Measurements from ENCODE around the gene LAMB4. TPM values are rescaled to one million over a fixed set of nuclear protein-coding genes. Genes with fewer than 3 reads are reported as not detected.

LAMB4 gene
- polyA plus RNA-seq, 4 donors: 0.12 to 3.5 (median 0.51) TPM

DNA sequence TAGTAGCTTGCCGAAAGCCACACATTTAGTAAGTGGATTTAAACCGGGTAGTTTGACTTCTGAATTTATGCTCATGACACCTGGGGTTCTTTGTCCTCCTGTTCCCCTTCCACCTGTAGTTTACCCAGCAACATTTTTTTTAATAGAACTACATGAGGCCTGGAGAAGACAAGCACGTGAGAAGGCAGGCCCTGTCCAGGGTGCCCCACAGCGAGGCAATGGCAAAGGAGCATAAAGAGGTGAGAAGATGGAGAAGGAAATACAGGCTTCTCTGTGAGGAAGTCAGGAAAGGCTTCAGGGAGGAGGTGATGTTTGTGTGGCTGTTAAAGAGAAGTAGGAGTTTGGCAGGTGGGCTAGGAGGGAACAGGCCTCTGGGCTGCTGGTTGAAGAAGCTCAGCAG lies 76.9 kb downstream of the LAMB4 start:
- no peak for FAIRE-seq
- H3K4me1 ChIP-seq (ENCODE audit: control insufficient read depth in 3 of 3, insufficient read depth in 2 of 3, low read depth in 1 of 3, low read length in 2 of 3): no peaks in the 10 kb centered on the region
- DNase-seq: no peak
- H3K4me3 ChIP-seq (ENCODE audit: low read depth in 1 of 3, low read length in 3 of 3): no peak overlapping the region
- no peaks in the 10 kb centered on the region for H3K9me3 ChIP-seq (ENCODE audit: control insufficient read depth in 2 of 2, insufficient read depth in 1 of 2, low read depth in 1 of 2, low read length in 1 of 2)
- WGBS, 3 donors: 82 to 94% (median 93%) methylated on average over 4 of the region's 4 CpGs
- no peaks in the 10 kb centered on the region for H3K27me3 ChIP-seq (ENCODE audit: control insufficient read depth in 3 of 3, insufficient read depth in 3 of 3, low read length in 3 of 3)
- no peaks in the 10 kb centered on the region for H3K36me3 ChIP-seq (ENCODE audit: control insufficient read depth in 3 of 3, insufficient read depth in 2 of 3, low read depth in 1 of 3, low read length in 3 of 3)
- H3K27ac ChIP-seq (ENCODE audit: low read depth in 1 of 3, low read length in 2 of 3): no peak overlapping the region

DNA sequence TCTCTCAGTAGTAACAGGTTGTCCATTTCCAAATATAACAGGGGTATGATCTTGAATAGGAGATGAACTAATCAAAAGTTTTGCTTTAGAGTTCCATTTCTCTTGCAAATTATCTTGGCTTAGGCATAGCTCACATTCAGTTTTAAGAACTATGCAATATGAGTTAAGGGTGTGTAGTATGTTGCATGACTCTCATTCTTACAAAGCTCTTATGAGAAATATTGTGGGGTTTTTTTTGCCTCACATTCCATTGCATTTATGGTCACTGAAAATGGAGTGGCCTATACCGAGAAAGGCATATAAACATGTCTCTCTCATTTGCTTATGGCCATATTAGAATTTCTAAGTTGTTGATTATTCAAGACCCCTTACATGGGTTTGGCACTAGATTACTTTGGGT lies 78.7 kb downstream of the LAMB4 start:
- no peaks in the 10 kb centered on the region for H3K9me3 ChIP-seq (ENCODE audit: control insufficient read depth in 2 of 2, insufficient read depth in 1 of 2, low read depth in 1 of 2, low read length in 1 of 2)
- H3K4me1 ChIP-seq (ENCODE audit: control insufficient read depth in 3 of 3, insufficient read depth in 2 of 3, low read depth in 1 of 3, low read length in 2 of 3): no peaks in the 10 kb centered on the region
- H3K36me3 ChIP-seq (ENCODE audit: control insufficient read depth in 3 of 3, insufficient read depth in 2 of 3, low read depth in 1 of 3, low read length in 3 of 3): no peaks in the 10 kb centered on the region
- FAIRE-seq: no peak
- DNase-seq: no peak
- H3K4me3 ChIP-seq (ENCODE audit: low read depth in 1 of 3, low read length in 3 of 3): no peak overlapping the region
- no peaks in the 10 kb centered on the region for H3K27me3 ChIP-seq (ENCODE audit: control insufficient read depth in 3 of 3, insufficient read depth in 3 of 3, low read length in 3 of 3)
- H3K27ac ChIP-seq (ENCODE audit: low read depth in 1 of 3, low read length in 2 of 3): no peak overlapping the region
- WGBS, 3 donors: 39 to 81% (median 74%) methylated on average over 1 of the region's 1 CpG

DNA sequence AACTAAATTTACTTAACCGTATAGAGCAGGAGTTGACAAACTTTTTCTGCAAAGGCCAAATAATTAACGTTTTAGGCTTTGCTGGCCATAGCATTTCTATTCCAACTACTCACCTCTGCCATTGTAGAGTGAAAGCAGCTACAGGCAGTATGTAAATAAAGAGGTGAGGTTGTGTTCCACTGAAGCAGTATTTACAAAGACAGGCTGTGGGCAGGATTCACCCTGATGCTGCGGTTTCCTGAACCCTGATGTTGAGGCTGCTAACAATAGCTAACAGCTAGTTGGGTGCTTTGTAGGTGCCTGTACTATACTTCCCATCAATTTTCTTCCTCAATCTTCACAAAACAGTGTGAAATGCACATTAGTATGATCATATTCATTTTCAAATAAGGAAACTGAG lies 80.2 kb downstream of the LAMB4 start:
- no peak for FAIRE-seq

DNA sequence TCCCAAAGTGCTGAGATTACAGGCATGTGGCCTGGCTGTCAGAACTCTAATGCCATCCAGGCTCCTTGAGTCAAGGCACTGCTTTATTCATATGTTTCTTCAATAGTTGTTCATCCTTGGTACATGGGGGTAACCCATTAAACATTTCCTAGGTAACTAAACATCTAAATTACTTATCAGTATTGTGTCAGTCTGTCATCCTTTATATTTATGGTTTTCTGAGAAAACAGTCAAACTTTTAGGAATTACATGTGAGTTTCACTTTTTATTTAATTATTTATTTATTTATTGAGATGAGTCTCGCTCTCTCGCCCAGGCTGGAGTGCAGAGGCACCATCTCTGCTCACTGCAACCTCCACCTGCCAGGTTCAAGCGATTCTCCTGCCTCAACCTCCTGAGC lies 81.7 kb downstream of the LAMB4 start:
- Histone ChIP-seq H3K4me3 (ENCODE audit: low read depth in 1 of 3, low read length in 3 of 3) (no peak overlapping the region), H3K27me3 (ENCODE audit: control insufficient read depth in 3 of 3, insufficient read depth in 3 of 3, low read length in 3 of 3) (no peaks in the 10 kb centered on the region), H3K4me1 (ENCODE audit: control insufficient read depth in 3 of 3, insufficient read depth in 2 of 3, low read depth in 1 of 3, low read length in 2 of 3) (no peaks in the 10 kb centered on the region), H3K36me3 (ENCODE audit: control insufficient read depth in 3 of 3, insufficient read depth in 2 of 3, low read depth in 1 of 3, low read length in 3 of 3) (no peaks in the 10 kb centered on the region), H3K9me3 (ENCODE audit: control insufficient read depth in 2 of 2, insufficient read depth in 1 of 2, low read depth in 1 of 2, low read length in 1 of 2) (no peaks in the 10 kb centered on the region), H3K27ac (ENCODE audit: low read depth in 1 of 3, low read length in 2 of 3) (no peak overlapping the region)
- FAIRE-seq (no peak), DNase-seq (no peak)
- 92 to 96% (median 94%) methylated on average over 3 of the region's 3 CpGs for WGBS, 3 donors

More for the DNA sequence above, 80.2 kb downstream of the LAMB4 start:
- no peaks in the 10 kb centered on the region for H3K9me3 ChIP-seq (ENCODE audit: control insufficient read depth in 2 of 2, insufficient read depth in 1 of 2, low read depth in 1 of 2, low read length in 1 of 2)
- no peaks in the 10 kb centered on the region for H3K4me1 ChIP-seq (ENCODE audit: control insufficient read depth in 3 of 3, insufficient read depth in 2 of 3, low read depth in 1 of 3, low read length in 2 of 3)
- no peaks in the 10 kb centered on the region for H3K27me3 ChIP-seq (ENCODE audit: control insufficient read depth in 3 of 3, insufficient read depth in 3 of 3, low read length in 3 of 3)
- no peak for DNase-seq
- no peaks in the 10 kb centered on the region for H3K36me3 ChIP-seq (ENCODE audit: control insufficient read depth in 3 of 3, insufficient read depth in 2 of 3, low read depth in 1 of 3, low read length in 3 of 3)
- 79 to 86% (median 80%) methylated on average over 3 of the region's 3 CpGs for WGBS, 3 donors
- no peak overlapping the region for H3K27ac ChIP-seq (ENCODE audit: low read depth in 1 of 3, low read length in 2 of 3)
- H3K4me3 ChIP-seq (ENCODE audit: low read depth in 1 of 3, low read length in 3 of 3): no peak overlapping the region

DNA sequence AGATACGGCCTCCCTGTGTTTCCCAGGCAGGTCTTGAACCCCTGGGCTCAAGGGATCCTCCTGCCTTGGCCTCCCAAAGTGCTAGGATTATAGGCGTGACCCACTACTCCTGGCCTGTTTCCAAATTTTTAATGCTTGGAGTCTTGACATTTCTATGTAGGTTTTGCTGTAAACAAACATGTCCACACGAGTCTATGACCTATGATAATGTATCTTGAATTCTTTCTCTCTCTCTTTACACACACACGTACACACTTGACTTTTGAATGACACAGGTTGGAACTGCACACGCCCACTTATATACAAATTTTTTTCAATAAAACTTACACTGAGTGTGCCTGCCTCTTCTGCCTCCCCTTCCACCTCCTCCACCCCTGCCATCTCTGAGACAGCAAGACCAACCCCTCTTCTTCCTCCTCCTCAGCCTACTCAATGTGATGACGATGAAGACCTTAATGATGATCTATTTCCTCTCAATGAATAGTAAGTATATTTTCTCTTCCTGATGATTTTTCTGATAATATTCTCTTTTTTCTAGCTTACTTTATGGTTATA lies 83.1 kb downstream of the LAMB4 start:
- H3K27me3 ChIP-seq (ENCODE audit: control insufficient read depth in 3 of 3, insufficient read depth in 3 of 3, low read length in 3 of 3): no peaks in the 10 kb centered on the region
- WGBS, 3 donors: 67 to 79% (median 79%) methylated on average over 6 of the region's 6 CpGs
- H3K9me3 ChIP-seq (ENCODE audit: control insufficient read depth in 2 of 2, insufficient read depth in 1 of 2, low read depth in 1 of 2, low read length in 1 of 2): no peaks in the 10 kb centered on the region
- no peak overlapping the region for H3K4me3 ChIP-seq (ENCODE audit: low read depth in 1 of 3, low read length in 3 of 3)
- H3K27ac ChIP-seq (ENCODE audit: low read depth in 1 of 3, low read length in 2 of 3): no peak overlapping the region
- DNase-seq (no peak), FAIRE-seq (no peak)
- no peaks in the 10 kb centered on the region for H3K4me1 ChIP-seq (ENCODE audit: control insufficient read depth in 3 of 3, insufficient read depth in 2 of 3, low read depth in 1 of 3, low read length in 2 of 3)
- H3K36me3 ChIP-seq (ENCODE audit: control insufficient read depth in 3 of 3, insufficient read depth in 2 of 3, low read depth in 1 of 3, low read length in 3 of 3): no peaks in the 10 kb centered on the region

DNA sequence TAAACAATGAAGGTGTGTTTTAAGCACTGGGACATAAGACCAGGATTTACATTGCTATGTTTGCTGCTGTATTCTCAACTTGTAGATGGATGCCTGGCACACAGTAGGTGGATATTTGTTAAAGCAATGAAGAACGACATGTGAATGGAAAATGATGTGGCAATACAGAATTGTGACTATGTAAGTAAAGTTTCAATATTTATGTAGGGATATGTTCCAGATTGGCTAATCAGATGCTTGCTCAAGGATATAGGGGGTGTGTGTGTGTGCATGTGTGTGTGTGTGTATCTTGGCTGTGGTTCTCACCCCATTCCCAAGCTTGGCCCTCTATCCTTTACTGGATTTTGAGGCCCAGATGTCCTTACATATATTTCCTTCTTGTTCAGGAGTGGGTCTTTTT lies 84.5 kb downstream of the LAMB4 start:
- WGBS, 3 donors: 67 to 82% (median 75%) methylated on average over 1 of the region's 1 CpG
- FAIRE-seq: no peak

DNA sequence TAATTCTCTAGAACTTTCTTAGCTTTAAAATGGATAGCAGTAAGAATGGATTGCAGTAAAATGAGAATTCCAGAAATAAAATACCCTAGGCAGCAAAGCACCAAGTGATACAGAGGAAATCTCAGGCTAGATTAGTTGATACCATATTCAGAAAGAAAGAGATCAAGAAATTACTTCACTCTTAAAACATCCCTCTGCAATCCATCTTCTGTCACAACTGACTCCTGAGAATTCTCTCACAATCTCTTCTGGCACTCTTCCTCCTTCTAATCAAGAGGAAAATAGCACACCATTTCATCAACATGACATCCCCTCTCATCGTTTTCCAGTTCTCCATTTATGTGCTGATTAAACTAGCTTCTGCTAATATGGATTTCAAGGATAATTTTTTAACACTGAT lies 85.0 kb downstream of the LAMB4 start:
- no peak for DNase-seq
- no peak overlapping the region for H3K4me3 ChIP-seq (ENCODE audit: low read depth in 1 of 3, low read length in 3 of 3)
- no peaks in the 10 kb centered on the region for H3K27me3 ChIP-seq (ENCODE audit: control insufficient read depth in 3 of 3, insufficient read depth in 3 of 3, low read length in 3 of 3)
- H3K27ac ChIP-seq (ENCODE audit: low read depth in 1 of 3, low read length in 2 of 3): no peak overlapping the region
- H3K36me3 ChIP-seq (ENCODE audit: control insufficient read depth in 3 of 3, insufficient read depth in 2 of 3, low read depth in 1 of 3, low read length in 3 of 3): no peaks in the 10 kb centered on the region
- no peaks in the 10 kb centered on the region for H3K9me3 ChIP-seq (ENCODE audit: control insufficient read depth in 2 of 2, insufficient read depth in 1 of 2, low read depth in 1 of 2, low read length in 1 of 2)
- H3K4me1 ChIP-seq (ENCODE audit: control insufficient read depth in 3 of 3, insufficient read depth in 2 of 3, low read depth in 1 of 3, low read length in 2 of 3): no peaks in the 10 kb centered on the region
- 27 to 46% (median 42%) methylated on average over 1 of the region's 1 CpG for WGBS, 3 donors
- no peak for FAIRE-seq

More for the DNA sequence above, 84.5 kb downstream of the LAMB4 start:
- Histone ChIP-seq H3K27me3 (ENCODE audit: control insufficient read depth in 3 of 3, insufficient read depth in 3 of 3, low read length in 3 of 3) (no peaks in the 10 kb centered on the region), H3K27ac (ENCODE audit: low read depth in 1 of 3, low read length in 2 of 3) (no peak overlapping the region), H3K36me3 (ENCODE audit: control insufficient read depth in 3 of 3, insufficient read depth in 2 of 3, low read depth in 1 of 3, low read length in 3 of 3) (no peaks in the 10 kb centered on the region), H3K4me1 (ENCODE audit: control insufficient read depth in 3 of 3, insufficient read depth in 2 of 3, low read depth in 1 of 3, low read length in 2 of 3) (no peaks in the 10 kb centered on the region), H3K9me3 (ENCODE audit: control insufficient read depth in 2 of 2, insufficient read depth in 1 of 2, low read depth in 1 of 2, low read length in 1 of 2) (no peaks in the 10 kb centered on the region), H3K4me3 (ENCODE audit: low read depth in 1 of 3, low read length in 3 of 3) (no peak overlapping the region)
- DNase-seq: no peak

DNA sequence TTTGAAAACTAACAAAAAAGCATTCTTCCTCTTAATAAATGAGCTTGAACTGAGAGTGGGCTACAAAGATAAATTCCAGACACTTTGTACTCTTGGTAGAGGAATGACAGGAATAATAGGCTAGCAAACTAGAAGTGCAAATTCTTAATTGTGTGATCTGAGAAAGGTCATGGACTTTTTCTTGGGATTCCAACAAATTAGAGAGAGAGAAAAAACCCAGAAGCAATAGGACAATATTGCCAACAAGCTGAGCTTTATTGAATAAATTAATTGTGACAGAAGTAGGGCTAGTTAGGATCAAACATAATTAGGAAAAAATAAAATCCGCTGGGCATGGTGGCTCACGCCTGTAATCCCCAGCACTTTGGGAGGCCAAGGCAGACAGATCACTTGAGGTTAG lies 85.8 kb downstream of the LAMB4 start:
- Histone ChIP-seq H3K4me3 (ENCODE audit: low read depth in 1 of 3, low read length in 3 of 3) (no peak overlapping the region), H3K4me1 (ENCODE audit: control insufficient read depth in 3 of 3, insufficient read depth in 2 of 3, low read depth in 1 of 3, low read length in 2 of 3) (no peaks in the 10 kb centered on the region), H3K36me3 (ENCODE audit: control insufficient read depth in 3 of 3, insufficient read depth in 2 of 3, low read depth in 1 of 3, low read length in 3 of 3) (no peaks in the 10 kb centered on the region), H3K27me3 (ENCODE audit: control insufficient read depth in 3 of 3, insufficient read depth in 3 of 3, low read length in 3 of 3) (no peaks in the 10 kb centered on the region), H3K9me3 (ENCODE audit: control insufficient read depth in 2 of 2, insufficient read depth in 1 of 2, low read depth in 1 of 2, low read length in 1 of 2) (no peaks in the 10 kb centered on the region), H3K27ac (ENCODE audit: low read depth in 1 of 3, low read length in 2 of 3) (no peak overlapping the region)
- no peak for FAIRE-seq
- DNase-seq: no peak
- 85 to 96% (median 94%) methylated on average over 2 of the region's 2 CpGs for WGBS, 3 donors

DNA sequence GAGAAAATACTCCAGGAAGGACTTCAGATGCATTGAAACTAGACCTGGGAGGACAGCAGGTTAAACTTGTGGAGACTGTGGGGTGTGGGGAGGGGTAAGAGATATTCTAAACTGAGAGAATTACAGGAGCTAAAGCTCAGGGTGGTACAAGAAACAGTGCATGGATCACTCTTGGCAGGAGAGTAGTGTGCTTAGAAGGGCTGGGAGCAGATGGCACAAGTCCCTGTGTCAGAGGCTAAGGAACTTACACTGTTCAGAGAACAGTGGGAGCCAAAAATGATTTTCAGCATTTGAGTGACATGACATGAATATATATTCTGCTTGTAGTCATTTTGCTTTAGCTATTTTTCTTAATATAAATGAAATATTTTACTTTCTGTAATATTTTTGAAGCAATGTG lies 91.2 kb downstream of the LAMB4 start:
- H3K27ac ChIP-seq (ENCODE audit: low read depth in 1 of 3, low read length in 2 of 3): no peak overlapping the region
- no peak for DNase-seq
- no peaks in the 10 kb centered on the region for H3K27me3 ChIP-seq (ENCODE audit: control insufficient read depth in 3 of 3, insufficient read depth in 3 of 3, low read length in 3 of 3)
- no peaks in the 10 kb centered on the region for H3K4me1 ChIP-seq (ENCODE audit: control insufficient read depth in 3 of 3, insufficient read depth in 2 of 3, low read depth in 1 of 3, low read length in 2 of 3)
- H3K9me3 ChIP-seq (ENCODE audit: control insufficient read depth in 2 of 2, insufficient read depth in 1 of 2, low read depth in 1 of 2, low read length in 1 of 2): no peaks in the 10 kb centered on the region
- no peaks in the 10 kb centered on the region for H3K36me3 ChIP-seq (ENCODE audit: control insufficient read depth in 3 of 3, insufficient read depth in 2 of 3, low read depth in 1 of 3, low read length in 3 of 3)
- H3K4me3 ChIP-seq (ENCODE audit: low read depth in 1 of 3, low read length in 3 of 3): no peak overlapping the region
- no peak for FAIRE-seq

Data from small intestine (tissue), 7 donors.